Activated T-cell treated with anti-CD3 and anti-CD28 coated beads, Interleukin-2, amount 50 U/mL, for 24 hours (primary cell): ENCODE results near the gene HLA-DPA1.
A peak's percentile ranks its signal among the peaks of the same experiment; 100 is the strongest.
"Not testable (repeated sequence)": the region's sequence is repeated elsewhere in the genome, so short reads cannot be mapped to it uniquely, and the experiment has no call there.

ENCODE experiments used
- DNase-seq: peaks from one replicate; pipeline ENCODE4 v3.0.0-alpha.2; 2020
- H3K27ac Mint-ChIP-seq: 2 replicates; pipeline ENCODE4 v1.8.0; 2020; ENCODE audit warnings: mild to moderate bottlenecking, mixed read lengths
- H3K27me3 Mint-ChIP-seq: 2 replicates; pipeline ENCODE4 v1.8.0; 2020; ENCODE audit warnings: mixed read lengths
- H3K36me3 Mint-ChIP-seq: 2 replicates; pipeline ENCODE4 v1.8.0; 2020; ENCODE audit warnings: low read depth, mixed read lengths
- H3K4me1 Mint-ChIP-seq: 2 replicates; pipeline ENCODE4 v1.8.0; 2020; ENCODE audit warnings: low read depth, mixed read lengths
- H3K4me3 Mint-ChIP-seq: 2 replicates; pipeline ENCODE4 v1.8.0; 2020; ENCODE audit warnings: mild to moderate bottlenecking, moderate library complexity, mixed read lengths
- H3K9me3 Mint-ChIP-seq: 2 replicates; pipeline ENCODE4 v1.8.0; 2020; ENCODE audit warnings: mixed read lengths

The HLA-DPA1 gene

DNA sequence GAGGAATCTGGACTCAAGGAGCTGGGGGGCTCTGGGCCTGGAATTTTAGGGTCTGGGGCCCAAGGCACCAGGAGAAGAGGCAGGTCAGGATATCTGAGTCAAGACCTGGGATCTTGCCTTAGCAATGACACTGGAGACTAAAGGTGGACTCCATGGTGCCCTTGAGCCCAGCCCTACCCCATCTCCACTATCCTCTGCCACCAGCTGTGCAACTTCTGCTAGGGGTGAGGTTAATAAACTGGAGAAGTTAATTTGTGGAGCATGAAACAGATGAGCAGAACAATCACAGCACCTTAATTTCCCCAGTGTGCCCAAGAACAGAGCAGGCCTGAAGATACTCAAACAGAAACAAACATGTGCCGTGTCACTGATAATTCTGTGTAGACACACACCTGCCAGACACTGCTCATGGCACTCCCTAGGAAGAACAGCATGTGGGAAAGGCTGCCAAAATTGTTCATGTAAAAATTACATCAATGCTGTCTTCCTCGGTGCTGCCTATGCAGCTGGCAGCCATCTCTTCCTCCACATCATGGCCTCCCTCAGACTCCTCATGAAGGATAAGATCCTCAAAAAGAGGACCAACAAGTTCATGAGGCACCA lies 5.6 kb upstream of the HLA-DPA1 start:
- Mint-ChIP-seq H3K4me3 (no peak overlapping the region), H3K9me3 (no peaks in the 10 kb centered on the region), H3K36me3 (peaks cover 2% of the 10 kb centered on the region), H3K27ac (no peak overlapping the region), H3K4me1 (peaks cover 41% of the 10 kb centered on the region), H3K27me3 (no peaks in the 10 kb centered on the region)
- no peak for DNase-seq

DNA sequence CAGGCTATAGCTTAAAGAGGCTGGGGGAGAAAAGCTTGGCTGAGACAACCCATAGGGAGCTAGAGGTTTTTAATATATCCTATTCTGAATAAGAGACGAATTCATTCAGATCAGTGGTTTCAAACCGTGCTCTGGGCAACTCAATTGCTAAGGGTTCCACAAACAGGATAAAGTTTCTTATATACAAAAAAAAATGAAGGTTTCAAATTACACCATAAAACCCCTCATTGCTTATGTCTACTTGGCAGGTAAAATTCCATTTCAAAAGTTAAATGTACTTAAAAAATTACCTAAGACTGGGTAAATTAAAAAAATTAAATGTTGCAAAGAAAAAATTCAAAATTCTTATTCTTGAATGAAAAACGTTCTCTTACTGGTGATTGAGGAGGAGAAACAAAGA lies 5.0 kb upstream of the HLA-DPA1 start:
- Mint-ChIP-seq H3K9me3 (no peaks in the 10 kb centered on the region), H3K36me3 (no peaks in the 10 kb centered on the region), H3K27ac (no peak overlapping the region), H3K27me3 (no peaks in the 10 kb centered on the region), H3K4me3 (no peak overlapping the region), H3K4me1 (peaks cover 45% of the 10 kb centered on the region)
- no peak for DNase-seq

DNA sequence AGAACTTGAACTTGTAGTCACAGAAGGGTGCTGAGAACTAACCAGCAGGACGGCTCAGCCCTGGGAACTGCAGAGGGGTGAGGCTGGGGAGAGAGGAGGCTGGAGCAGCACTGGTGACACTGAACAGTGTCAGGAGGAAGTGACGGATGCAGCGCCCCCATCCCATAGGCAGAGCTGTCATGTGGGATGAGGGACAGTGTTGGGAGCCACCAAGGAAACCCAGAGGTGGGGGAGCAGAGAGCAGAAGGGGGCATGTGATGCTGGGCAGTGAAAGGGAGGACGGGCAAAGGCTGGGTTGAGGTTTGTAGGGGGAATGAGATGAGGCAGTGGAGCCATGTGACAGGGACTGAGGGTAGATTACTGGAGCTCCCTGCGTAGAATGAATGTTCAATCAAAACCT lies 4.5 kb upstream of the HLA-DPA1 start:
- H3K4me1 Mint-ChIP-seq: peaks cover 48% of the 10 kb centered on the region
- no peak overlapping the region for H3K4me3 Mint-ChIP-seq
- no peak overlapping the region for H3K27ac Mint-ChIP-seq
- H3K36me3 Mint-ChIP-seq: no peaks in the 10 kb centered on the region
- no peak for DNase-seq
- H3K27me3 Mint-ChIP-seq: no peaks in the 10 kb centered on the region
- no peaks in the 10 kb centered on the region for H3K9me3 Mint-ChIP-seq

DNA sequence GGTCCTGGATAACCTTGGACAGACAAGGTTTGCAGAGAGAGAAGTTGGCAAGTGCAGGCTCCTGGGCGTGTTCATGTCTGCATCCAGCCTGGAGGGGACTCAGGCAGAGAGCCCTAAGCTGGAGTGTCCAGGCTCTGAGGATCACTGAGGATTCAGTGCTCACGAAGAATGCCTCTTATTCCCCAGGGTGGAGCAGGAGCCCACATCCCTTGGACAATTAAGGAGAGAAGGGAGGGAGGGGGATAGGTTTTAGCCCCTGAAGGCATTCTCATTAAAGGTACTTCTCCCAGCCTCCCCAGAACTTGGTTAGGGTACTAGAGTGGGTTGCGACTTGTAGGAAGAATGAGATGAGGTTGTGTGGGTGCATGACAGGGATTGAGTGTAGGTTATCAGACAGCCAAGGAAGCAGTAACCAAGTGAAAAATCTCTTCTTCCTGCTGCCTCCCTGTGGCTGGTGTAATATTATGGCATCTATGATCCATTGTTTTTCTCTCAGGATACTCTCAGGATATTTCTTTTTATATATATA lies 3.0 kb upstream of the HLA-DPA1 start:
- Mint-ChIP-seq H3K9me3 (no peaks in the 10 kb centered on the region), H3K4me1 (peaks cover 53% of the 10 kb centered on the region), H3K27ac (peak overlapping the region; percentile 27), H3K4me3 (peak overlapping the region; percentile 76), H3K36me3 (no peaks in the 10 kb centered on the region), H3K27me3 (no peaks in the 10 kb centered on the region)
- DNase-seq: no peak

DNA sequence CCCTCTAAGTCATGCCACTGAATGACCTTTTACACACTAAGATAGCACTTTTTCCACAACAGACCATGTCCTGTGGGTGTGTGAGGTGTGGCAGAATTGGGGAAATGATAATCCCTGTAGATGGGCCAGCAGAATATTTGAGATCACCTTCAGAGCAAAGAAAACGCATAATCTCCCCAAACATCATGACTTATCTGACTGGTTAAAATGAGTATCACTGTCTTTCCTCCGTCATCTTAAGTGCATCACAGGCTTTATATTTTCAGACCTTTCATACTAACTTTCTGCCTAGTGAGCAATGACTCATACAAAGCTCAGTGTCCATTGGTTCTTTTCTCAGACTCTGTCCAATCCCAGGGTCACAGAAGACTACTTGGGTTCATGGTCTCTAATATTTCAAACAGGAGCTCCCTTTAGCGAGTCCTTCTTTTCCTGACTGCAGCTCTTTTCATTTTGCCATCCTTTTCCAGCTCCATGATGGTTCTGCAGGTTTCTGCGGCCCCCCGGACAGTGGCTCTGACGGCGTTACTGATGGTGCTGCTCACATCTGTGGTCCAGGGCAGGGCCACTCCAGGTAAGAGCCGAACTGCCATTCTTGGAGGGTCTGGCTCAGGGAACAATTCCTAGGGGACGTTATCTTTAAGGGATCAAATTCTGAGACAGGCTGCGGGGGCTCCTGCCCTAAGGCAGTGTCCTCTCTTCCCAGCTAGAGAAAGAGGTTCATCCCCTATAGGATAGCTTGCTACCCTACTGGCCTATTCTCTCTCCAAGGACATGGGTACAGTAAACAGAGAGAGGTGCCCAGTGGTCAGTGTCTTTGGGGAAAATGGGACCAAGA lies 2.3 kb upstream of the HLA-DPA1 start, which contains the start of gene HLA-DPB1:
TSS of gene HLA-DPB1 (plus strand) at position 423 of the 838 bp plus-strand sequence. CDS start at position 475, 52 bp downstream.
- peak within 1 kb of the TSS; percentile 65 for H3K27ac Mint-ChIP-seq
- H3K4me3 Mint-ChIP-seq: peak within 1 kb of the TSS; percentile 76
- peak; percentile 60 for DNase-seq
- no peaks in the 10 kb centered on the region for H3K27me3 Mint-ChIP-seq
- no peaks in the 10 kb centered on the region for H3K9me3 Mint-ChIP-seq
- H3K36me3 Mint-ChIP-seq: no peaks in the 10 kb centered on the region
- H3K4me1 Mint-ChIP-seq: peaks cover 52% of the 10 kb centered on the region

DNA sequence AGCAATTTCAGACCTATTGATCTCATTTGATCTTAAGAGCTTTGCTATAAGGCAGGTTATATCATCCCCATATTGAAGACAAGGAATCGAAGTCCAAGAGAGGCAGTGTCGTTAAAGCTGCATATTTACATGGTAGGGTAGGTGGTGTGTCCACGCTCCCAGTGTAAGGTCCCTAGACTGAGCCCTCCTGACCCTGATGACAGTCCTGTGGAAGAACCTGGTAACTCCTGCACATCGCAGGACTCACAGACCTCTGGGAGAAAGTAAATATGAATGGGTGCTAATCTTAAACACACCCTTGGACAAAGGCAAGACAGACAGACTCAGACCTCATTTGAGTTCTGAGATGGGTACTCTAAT lies 1.7 kb upstream of the HLA-DPA1 start:
- no peak for DNase-seq
- Mint-ChIP-seq H3K4me3 (peak overlapping the region; percentile 76), H3K4me1 (peaks cover 52% of the 10 kb centered on the region), H3K27ac (peak overlapping the region; percentile 65), H3K36me3 (no peaks in the 10 kb centered on the region), H3K9me3 (no peaks in the 10 kb centered on the region), H3K27me3 (no peaks in the 10 kb centered on the region)

DNA sequence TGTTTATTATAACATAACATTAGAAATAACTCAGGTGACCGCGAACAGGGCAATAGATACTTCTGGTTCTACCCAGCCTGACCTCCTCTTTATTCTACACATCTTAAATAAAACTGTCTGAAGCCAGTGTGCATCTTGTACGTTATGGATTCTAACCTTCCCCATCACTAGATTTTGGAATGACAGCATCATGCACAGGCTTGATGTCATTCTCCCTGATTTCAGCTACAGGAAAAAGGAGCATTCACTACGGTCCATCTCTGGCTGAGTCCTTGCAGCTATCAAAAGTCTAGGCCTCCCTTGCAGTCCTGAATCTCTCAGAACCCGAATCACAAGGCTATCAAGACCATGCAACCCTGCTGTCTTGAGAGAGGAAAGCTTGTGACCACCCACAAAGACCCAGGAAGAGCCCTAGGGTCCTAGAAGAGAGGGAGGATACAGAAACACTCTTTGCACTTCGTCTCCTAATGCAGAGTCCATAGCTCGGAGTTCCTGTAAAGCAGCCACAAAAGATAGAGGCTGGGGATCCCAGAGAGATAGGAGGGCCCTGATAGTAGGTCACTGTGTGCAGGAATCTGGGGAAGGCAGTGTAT lies 845 bp downstream of the HLA-DPA1 start:
- Mint-ChIP-seq H3K4me1 (peaks cover 41% of the 10 kb centered on the region), H3K9me3 (no peaks in the 10 kb centered on the region), H3K4me3 (peak overlapping the region; percentile 73), H3K27ac (no peak overlapping the region), H3K27me3 (no peaks in the 10 kb centered on the region), H3K36me3 (peaks cover 10% of the 10 kb centered on the region)
- no peak for DNase-seq

DNA sequence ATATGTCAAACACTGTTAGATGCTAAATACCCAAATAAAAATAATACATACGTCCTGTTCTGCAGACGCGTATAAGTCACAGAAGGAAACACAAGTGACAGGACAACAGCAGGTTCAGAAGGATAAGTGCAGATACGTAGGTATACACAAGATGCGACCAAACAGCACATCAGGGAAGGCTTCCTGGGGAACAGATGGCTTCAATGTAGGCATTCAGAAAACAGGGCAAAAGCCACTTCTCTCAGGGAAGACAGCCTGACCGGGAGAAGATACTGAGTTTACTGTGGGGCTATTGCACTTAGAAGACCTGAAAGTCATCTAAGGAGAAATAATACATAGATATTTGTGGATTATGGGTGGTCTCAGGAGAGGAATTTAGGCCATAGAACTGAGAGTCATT lies 1.9 kb downstream of the HLA-DPA1 start:
- no peak for DNase-seq
- Mint-ChIP-seq H3K27me3 (no peaks in the 10 kb centered on the region), H3K4me1 (peaks cover 32% of the 10 kb centered on the region), H3K9me3 (no peaks in the 10 kb centered on the region), H3K4me3 (peak overlapping the region; percentile 1), H3K36me3 (peaks cover 10% of the 10 kb centered on the region), H3K27ac (no peak overlapping the region)

DNA sequence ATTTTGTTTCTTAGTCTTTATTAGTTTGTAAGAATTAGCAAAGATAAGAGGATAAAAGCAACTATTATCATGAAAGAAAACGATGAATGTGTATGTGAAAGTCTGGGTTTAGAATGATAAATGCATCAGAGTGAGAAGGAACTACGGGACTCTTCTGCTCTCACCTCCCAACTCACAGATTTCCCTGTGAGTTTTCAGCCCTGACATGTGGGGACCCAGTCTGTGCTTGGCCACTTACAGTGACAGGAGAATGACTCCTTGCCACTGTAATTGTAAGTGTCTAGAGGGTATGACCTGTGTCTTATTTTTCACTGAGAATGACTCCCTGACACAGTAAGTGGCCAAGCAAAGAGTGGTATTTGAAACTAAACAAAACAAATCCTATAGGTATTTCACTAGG lies 2.5 kb downstream of the HLA-DPA1 start:
- Mint-ChIP-seq H3K4me1 (peaks cover 26% of the 10 kb centered on the region), H3K27ac (no peak overlapping the region), H3K4me3 (no peak overlapping the region), H3K27me3 (no peaks in the 10 kb centered on the region), H3K9me3 (no peaks in the 10 kb centered on the region), H3K36me3 (peaks cover 10% of the 10 kb centered on the region)
- no peak for DNase-seq

DNA sequence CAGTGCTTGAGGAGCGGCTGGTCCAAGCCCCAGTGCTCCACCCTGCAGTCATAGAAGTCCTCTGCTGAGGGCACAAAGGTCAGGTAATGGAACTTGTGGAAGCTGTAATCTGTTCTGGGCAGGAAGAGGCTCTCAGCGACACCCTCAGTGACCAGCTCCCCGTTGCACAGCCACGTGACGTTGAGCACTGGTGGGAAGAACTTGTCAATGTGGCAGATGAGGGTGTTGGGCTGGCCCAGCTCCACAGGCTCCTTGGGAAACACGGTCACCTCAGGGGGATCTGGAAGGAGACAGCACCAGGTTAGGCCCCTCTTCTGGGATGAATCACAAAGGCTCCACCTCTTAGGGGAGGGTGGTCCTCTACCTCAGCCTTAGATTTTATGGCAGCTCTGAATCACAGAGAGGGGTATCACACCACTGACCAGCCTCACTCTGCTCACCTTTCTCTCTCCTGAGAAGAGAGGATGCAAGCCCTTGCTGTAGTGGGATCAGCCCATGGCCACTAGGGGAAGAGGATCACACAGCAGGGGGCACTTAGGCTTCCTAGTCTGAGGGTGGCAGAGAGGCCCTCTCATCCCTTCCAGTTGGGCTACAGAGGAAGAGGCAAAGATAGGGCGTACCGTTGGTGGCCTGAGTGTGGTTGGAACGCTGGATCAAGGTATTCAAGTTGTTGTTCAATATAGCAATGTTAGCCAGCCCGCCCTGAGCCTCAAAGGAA lies 4.3 kb downstream of the HLA-DPA1 start:
- H3K36me3 Mint-ChIP-seq: peaks cover 12% of the 10 kb centered on the region
- no peak overlapping the region for H3K27ac Mint-ChIP-seq
- no peaks in the 10 kb centered on the region for H3K9me3 Mint-ChIP-seq
- peaks cover 19% of the 10 kb centered on the region for H3K4me1 Mint-ChIP-seq
- no peaks in the 10 kb centered on the region for H3K27me3 Mint-ChIP-seq
- DNase-seq: no peak
- H3K4me3 Mint-ChIP-seq: no peak overlapping the region

DNA sequence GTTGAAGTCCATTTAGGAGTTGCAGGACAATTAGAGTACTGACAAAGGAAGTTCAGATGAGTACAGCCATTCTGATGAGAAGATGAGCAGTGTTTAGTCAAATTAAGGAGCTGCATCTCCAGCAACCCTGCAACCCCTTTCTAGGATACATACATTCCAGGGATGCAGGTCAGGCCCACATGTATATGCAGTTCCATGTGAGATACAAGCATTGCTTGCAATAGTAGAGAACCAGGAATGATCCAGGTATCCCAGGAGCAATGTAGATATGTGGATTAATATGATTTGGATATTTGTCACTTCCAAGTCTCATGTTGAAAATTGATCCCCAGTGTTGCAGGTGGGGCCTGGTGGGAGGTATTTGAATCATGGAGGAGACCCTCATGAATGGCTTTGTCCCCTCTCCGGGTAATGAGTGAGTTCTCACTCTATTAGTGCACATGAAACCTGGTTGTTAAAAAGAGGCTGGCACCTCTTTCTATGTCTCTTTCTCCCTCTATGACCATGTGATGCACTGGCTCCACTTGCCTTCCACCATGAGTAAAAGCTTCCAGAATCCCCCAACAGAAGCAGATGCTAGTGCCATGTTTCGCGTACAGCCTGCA lies 6.4 kb downstream of the HLA-DPA1 start:
- no peaks in the 10 kb centered on the region for H3K9me3 Mint-ChIP-seq
- H3K4me3 Mint-ChIP-seq: no peak overlapping the region
- peaks cover 12% of the 10 kb centered on the region for H3K36me3 Mint-ChIP-seq
- H3K27me3 Mint-ChIP-seq: peaks cover 4% of the 10 kb centered on the region
- H3K4me1 Mint-ChIP-seq: peaks cover 5% of the 10 kb centered on the region
- H3K27ac Mint-ChIP-seq: no peak overlapping the region
- DNase-seq: no peak

DNA sequence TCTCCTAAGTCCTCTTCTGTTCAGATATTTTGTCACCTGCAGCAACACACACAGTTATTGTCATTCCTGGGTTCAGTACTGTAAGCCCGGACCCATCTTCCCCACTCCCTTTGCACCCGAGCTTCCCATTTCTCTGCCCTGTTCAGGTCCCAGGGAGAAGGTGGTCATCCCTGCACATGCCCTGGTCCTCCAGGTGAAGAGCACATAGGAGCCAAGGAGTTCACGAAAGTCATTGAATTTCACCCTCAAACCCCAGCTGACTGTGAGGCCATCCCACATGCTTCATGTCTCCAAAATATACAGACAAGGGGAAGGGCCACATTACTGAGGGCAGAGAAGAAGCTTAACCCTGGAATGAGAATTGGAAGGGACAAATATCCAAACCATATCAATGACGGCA lies 8.1 kb downstream of the HLA-DPA1 start:
- DNase-seq: no peak
- H3K36me3 Mint-ChIP-seq: peaks cover 12% of the 10 kb centered on the region
- peaks cover 4% of the 10 kb centered on the region for H3K27me3 Mint-ChIP-seq
- no peak overlapping the region for H3K4me3 Mint-ChIP-seq
- H3K27ac Mint-ChIP-seq: no peak overlapping the region
- H3K9me3 Mint-ChIP-seq: no peaks in the 10 kb centered on the region
- peaks cover 2% of the 10 kb centered on the region for H3K4me1 Mint-ChIP-seq

DNA sequence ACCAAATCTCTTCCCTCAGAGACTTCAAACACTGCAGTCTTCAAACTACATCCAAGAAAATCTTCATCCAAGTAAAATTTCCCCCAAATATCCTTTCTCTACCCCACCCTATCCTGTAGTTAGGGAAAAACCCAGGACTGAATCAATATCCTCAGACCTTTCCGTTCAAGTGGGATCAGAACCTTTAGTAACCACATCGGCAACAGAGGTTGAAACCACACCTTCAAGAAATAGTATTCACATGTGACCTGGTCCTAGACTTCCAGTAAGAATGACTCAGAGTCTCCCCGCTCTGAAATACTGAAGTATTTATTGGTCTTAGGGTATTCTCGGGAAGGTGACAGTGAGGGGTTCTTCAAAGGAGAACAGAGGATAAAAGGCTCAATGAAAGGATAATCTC lies 8.7 kb downstream of the HLA-DPA1 start:
- peaks cover 2% of the 10 kb centered on the region for H3K4me1 Mint-ChIP-seq
- H3K9me3 Mint-ChIP-seq: no peaks in the 10 kb centered on the region
- no peak for DNase-seq
- no peak overlapping the region for H3K4me3 Mint-ChIP-seq
- peaks cover 12% of the 10 kb centered on the region for H3K36me3 Mint-ChIP-seq
- no peak overlapping the region for H3K27ac Mint-ChIP-seq
- H3K27me3 Mint-ChIP-seq: peaks cover 4% of the 10 kb centered on the region

DNA sequence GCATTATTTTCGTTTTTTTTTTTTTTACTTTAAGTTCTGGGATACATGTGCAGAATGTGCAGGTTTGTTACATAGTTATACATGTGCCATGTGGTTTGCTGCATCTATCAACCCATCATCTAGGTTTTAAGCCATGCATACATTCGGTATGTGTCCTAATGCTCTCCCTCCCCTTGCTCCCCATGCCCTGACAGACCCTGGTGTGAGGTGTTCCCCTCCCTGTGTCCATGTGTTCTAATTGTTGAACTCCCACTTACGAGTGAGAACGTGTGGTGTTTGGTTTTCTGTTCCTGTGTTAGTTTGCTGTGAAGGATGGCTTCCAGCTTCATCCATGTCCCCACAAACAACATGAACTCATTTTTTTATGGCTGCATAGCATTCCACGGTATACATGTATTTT lies 10.0 kb downstream of the HLA-DPA1 start:
- not testable (repeated sequence) for H3K9me3 Mint-ChIP-seq, H3K4me1 Mint-ChIP-seq, H3K27ac Mint-ChIP-seq, DNase-seq, H3K4me3 Mint-ChIP-seq, H3K36me3 Mint-ChIP-seq, H3K27me3 Mint-ChIP-seq
